ENCODE results near the gene LETM1.

DNA sequence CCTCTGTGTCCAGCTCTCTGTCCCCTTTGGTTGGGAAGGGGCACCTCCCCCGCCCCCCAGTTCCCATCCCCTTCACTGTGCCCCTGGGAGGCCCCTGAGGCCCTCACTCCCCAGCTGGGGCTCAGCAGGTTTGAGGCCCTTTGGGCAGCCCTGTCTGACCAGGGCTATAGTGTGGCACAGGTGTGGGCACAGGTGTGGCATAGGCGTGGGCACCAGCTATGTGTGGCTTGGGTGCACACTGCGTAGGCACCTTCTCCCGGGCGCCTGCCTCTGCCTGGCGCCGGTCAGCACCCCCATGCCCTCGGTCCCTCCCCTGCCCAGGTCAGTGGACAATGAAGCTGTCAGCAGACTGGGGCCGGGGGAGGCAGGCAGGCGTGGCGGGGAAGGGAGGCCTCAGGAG is 70.4 kb downstream of the LETM1 start:
- TF ChIP-seq CTCF (IDR thresholded peaks at IDR 0.05) (no peak), POLR2A (IDR thresholded peaks at IDR 0.05) (no peak)

Data from upper lobe of left lung (tissue), 4 donors.